ENCODE measurements around the gene ASAP3.

DNA sequence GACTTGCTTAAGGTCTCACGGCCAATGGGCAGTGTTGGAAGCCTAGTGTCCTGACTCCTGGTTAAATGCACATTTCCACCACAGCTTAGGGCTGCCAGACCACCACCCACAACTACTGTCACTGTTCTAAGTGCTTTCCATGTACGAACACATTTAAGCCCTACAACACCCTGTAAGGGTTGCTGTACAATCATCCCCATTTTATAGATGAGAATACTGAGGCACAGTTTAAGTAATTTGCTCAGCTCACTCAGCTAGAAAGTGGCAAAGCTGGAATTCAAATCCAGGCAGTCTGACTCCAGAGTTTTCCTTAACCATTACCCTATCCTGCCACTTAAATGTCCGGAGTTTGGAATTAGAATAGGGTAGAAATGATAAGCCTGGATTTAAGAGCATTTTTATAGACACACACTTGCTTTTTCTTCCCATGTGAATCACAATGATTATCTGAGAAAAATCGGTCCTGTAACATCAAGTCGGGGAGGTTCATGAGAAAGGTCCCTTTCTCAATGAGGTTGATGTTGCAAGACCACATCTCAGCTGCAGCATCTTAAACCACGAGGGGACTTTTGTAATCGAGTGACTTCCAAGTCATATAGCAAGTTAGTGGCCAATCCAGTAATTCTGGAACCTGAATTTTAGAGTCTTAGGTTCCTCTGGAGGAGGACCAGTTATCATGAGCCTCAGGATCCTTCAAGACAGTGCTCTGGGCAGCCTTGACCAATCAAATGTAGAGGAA lies 38.4 kb upstream of the ASAP3 start:
- no peak for TF ChIP-seq CTCF (IDR thresholded peaks at IDR 0.05; ENCODE audit: borderline replicate concordance, extremely low read depth, low read length, poor library complexity, severe bottlenecking)
- no peak for TF ChIP-seq EZH2 (IDR thresholded peaks at IDR 0.05; ENCODE audit: borderline replicate concordance, low read depth, low read length, severe bottlenecking)
